ENCODE data around the gene TYW1.

DNA sequence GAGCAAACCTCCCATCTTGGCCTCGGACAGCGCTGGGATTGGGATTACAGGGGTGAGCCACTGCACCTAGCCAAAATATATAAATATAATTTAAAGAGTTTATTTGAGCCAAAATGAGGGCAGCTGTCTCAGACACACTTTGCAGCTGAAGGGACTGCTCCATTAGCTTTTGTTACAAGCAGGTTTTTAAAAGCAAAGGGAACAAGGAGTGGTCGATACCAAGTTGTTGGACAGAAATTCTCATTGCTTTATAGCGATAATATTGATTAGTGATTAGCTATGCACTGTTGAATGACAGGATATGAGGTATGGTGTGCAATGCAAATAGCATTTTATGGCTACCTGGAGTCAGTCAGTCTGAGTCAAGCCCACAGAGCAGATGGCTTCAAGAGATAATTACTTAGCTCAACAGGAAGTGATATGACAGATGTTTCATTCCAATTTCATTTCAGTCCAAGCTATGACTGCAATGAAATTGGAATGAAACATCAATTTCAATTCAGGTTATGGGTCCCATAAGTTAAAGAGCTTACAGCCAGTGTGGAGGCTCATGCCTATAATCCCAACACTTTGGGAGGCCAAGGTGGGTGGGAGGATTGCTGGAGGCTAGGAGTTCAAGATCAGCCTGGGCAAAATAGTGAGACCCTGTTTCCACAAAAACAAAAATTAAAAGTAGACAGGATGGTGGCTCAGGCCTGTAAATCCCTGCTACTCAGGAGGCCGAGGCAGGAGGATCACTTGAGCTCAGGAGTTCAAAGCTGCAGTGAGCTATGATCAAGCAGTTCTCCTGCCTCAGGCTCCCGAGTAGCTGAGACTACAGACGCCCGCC lies 23.1 kb downstream of the TYW1 start:
- TF ChIP-seq FOXM1 (IDR thresholded peaks at IDR 0.05; ENCODE audit: borderline replicate concordance, low read depth) (no peak), YY1 (IDR thresholded peaks at IDR 0.05; ENCODE audit: low read depth) (no peak), EP300 (IDR thresholded peaks at IDR 0.05; ENCODE audit: borderline replicate concordance) (no peak), RAD21 (IDR thresholded peaks at IDR 0.05; ENCODE audit: low read depth) (no peak), TAF1 (IDR thresholded peaks at IDR 0.05; ENCODE audit: low read depth) (no peak), CEBPB (IDR thresholded peaks at IDR 0.05) (no peak), TEAD4 (IDR thresholded peaks at IDR 0.05) (no peak), CREB1 (IDR thresholded peaks at IDR 0.05; ENCODE audit: low read depth) (no peak), EGR1 (IDR thresholded peaks at IDR 0.05) (no peak), NFIC (IDR thresholded peaks at IDR 0.05) (no peak)
- TF ChIP-seq, protein P1, sequence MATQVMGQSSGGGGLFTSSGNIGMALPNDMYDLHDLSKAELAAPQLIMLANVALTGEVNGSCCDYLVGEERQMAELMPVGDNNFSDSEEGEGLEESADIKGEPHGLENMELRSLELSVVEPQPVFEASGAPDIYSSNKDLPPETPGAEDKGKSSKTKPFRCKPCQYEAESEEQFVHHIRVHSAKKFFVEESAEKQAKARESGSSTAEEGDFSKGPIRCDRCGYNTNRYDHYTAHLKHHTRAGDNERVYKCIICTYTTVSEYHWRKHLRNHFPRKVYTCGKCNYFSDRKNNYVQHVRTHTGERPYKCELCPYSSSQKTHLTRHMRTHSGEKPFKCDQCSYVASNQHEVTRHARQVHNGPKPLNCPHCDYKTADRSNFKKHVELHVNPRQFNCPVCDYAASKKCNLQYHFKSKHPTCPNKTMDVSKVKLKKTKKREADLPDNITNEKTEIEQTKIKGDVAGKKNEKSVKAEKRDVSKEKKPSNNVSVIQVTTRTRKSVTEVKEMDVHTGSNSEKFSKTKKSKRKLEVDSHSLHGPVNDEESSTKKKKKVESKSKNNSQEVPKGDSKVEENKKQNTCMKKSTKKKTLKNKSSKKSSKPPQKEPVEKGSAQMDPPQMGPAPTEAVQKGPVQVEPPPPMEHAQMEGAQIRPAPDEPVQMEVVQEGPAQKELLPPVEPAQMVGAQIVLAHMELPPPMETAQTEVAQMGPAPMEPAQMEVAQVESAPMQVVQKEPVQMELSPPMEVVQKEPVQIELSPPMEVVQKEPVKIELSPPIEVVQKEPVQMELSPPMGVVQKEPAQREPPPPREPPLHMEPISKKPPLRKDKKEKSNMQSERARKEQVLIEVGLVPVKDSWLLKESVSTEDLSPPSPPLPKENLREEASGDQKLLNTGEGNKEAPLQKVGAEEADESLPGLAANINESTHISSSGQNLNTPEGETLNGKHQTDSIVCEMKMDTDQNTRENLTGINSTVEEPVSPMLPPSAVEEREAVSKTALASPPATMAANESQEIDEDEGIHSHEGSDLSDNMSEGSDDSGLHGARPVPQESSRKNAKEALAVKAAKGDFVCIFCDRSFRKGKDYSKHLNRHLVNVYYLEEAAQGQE (IDR thresholded peaks at IDR 0.05; ENCODE audit: low read depth): no peak
- TF ChIP-seq, protein P2, sequence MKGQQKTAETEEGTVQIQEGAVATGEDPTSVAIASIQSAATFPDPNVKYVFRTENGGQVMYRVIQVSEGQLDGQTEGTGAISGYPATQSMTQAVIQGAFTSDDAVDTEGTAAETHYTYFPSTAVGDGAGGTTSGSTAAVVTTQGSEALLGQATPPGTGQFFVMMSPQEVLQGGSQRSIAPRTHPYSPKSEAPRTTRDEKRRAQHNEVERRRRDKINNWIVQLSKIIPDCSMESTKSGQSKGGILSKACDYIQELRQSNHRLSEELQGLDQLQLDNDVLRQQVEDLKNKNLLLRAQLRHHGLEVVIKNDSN (IDR thresholded peaks at IDR 0.05): no peak
